Progenitor cell of endocrine pancreas (in vitro differentiated cells): ENCODE results near the gene SLC15A1. TPM values are rescaled to one million over a fixed set of nuclear protein-coding genes. Genes with fewer than 3 reads are reported as not detected.

Experiments used
- DNase-seq: peaks from one replicate; pipeline ENCODE4 v3.0.0; 2021; ENCODE audit warnings: low spot score; ENCODE audit not compliant: unreplicated experiment
- H3K27ac Mint-ChIP-seq: 2 replicates; pipeline ENCODE4 v1.8.0; 2021; ENCODE audit warnings: mild to moderate bottlenecking, moderate library complexity, mixed read lengths
- H3K27me3 Mint-ChIP-seq: 2 replicates; pipeline ENCODE4 v1.8.0; 2021; ENCODE audit warnings: mixed read lengths
- H3K36me3 Mint-ChIP-seq: 2 replicates; pipeline ENCODE4 v1.8.0; 2022; ENCODE audit warnings: mixed read lengths; ENCODE audit not compliant: insufficient read depth
- H3K4me1 Mint-ChIP-seq: 2 replicates; pipeline ENCODE4 v1.8.0; 2021; ENCODE audit warnings: low read depth, mixed read lengths
- H3K4me3 Mint-ChIP-seq: 2 replicates; pipeline ENCODE4 v1.8.0; 2021; ENCODE audit warnings: low read depth, mild to moderate bottlenecking, moderate library complexity, mixed read lengths
- H3K9me3 Mint-ChIP-seq: 2 replicates; pipeline ENCODE4 v1.8.0; 2021; ENCODE audit warnings: low read depth, mixed read lengths
- CTCF ChIP-seq: fragments of 200-600 bp; sonication (generic); IDR thresholded peaks from one replicate; pipeline ENCODE4 v1.5.0; 2021; ENCODE audit warnings: antibody characterized with exemption, mild to moderate bottlenecking; ENCODE audit not compliant: unreplicated experiment
- total RNA-seq: library from RNA; stranded (reverse); gene quantifications from 2 replicates; pipeline ENCODE4 v1.2.1, GENCODE V29; 2021

SLC15A1 gene
- total RNA-seq, 1 donor from 2014 or later = 0.53 TPM

GRCh38 chr13:98792321-98792720, 39.8 kb upstream of the SLC15A1 start:
- Mint-ChIP-seq H3K4me1 (no peaks in the 10 kb centered on the region), H3K36me3 (peaks cover 7% of the 10 kb centered on the region)
- DNase-seq = no peak

GRCh38 chr13:98791611-98792010, 39.1 kb upstream of the SLC15A1 start:
- H3K4me3 Mint-ChIP-seq = no peak overlapping the region
- TF ChIP-seq CTCF = no peak
- no peaks in the 10 kb centered on the region for H3K9me3 Mint-ChIP-seq
- H3K27ac Mint-ChIP-seq = no peak overlapping the region
- H3K36me3 Mint-ChIP-seq = peaks cover 7% of the 10 kb centered on the region
- no peaks in the 10 kb centered on the region for H3K4me1 Mint-ChIP-seq
- H3K27me3 Mint-ChIP-seq = peaks cover 15% of the 10 kb centered on the region
- no peak for DNase-seq

More at GRCh38 chr13:98792321-98792720, 39.8 kb upstream of the SLC15A1 start:
- no peak overlapping the region for H3K27ac Mint-ChIP-seq
- H3K4me3 Mint-ChIP-seq = no peak overlapping the region
- peaks cover 8% of the 10 kb centered on the region for H3K27me3 Mint-ChIP-seq
- no peak for TF ChIP-seq CTCF
- H3K9me3 Mint-ChIP-seq = no peaks in the 10 kb centered on the region

GRCh38 chr13:98787996-98788395, 35.5 kb upstream of the SLC15A1 start:
- Mint-ChIP-seq H3K4me3 (no peak overlapping the region), H3K36me3 (no peaks in the 10 kb centered on the region), H3K27me3 (peaks cover 15% of the 10 kb centered on the region), H3K27ac (no peak overlapping the region), H3K9me3 (no peaks in the 10 kb centered on the region), H3K4me1 (no peaks in the 10 kb centered on the region)
- DNase-seq = no peak
- TF ChIP-seq CTCF = no peak

- H3K36me3 Mint-ChIP-seq = no peaks in the 10 kb centered on the region
- peaks cover 15% of the 10 kb centered on the region for H3K27me3 Mint-ChIP-seq
- no peaks in the 10 kb centered on the region for H3K9me3 Mint-ChIP-seq
- no peaks in the 10 kb centered on the region for H3K4me1 Mint-ChIP-seq
- H3K27ac Mint-ChIP-seq = no peak overlapping the region
- no peak for DNase-seq
- H3K4me3 Mint-ChIP-seq = no peak overlapping the region
- no peak for TF ChIP-seq CTCF
Observed at GRCh38 chr13:98787173-98787572, 34.7 kb upstream of the SLC15A1 start.

- TF ChIP-seq CTCF = no peak
- H3K27me3 Mint-ChIP-seq = peaks cover 18% of the 10 kb centered on the region
Observed at GRCh38 chr13:98786023-98786422, 33.6 kb upstream of the SLC15A1 start.

More at GRCh38 chr13:98786023-98786422, 33.6 kb upstream of the SLC15A1 start:
- H3K9me3 Mint-ChIP-seq = no peaks in the 10 kb centered on the region
- H3K27ac Mint-ChIP-seq = no peak overlapping the region
- no peak overlapping the region for H3K4me3 Mint-ChIP-seq
- H3K4me1 Mint-ChIP-seq = no peaks in the 10 kb centered on the region
- H3K36me3 Mint-ChIP-seq = no peaks in the 10 kb centered on the region
- no peak for DNase-seq
